GM18519 (cell line): ENCODE data around the gene RNASE8.

ENCODE experiments used
- ATAC-seq: cut with Tn5 transposase; IDR thresholded peaks from one replicate; pipeline ENCODE4 v1.9.1; 2021; ENCODE audit warnings: mild to moderate bottlenecking, moderate library complexity; ENCODE audit not compliant: unreplicated experiment, low FRiP score

RNASE8 gene

DNA sequence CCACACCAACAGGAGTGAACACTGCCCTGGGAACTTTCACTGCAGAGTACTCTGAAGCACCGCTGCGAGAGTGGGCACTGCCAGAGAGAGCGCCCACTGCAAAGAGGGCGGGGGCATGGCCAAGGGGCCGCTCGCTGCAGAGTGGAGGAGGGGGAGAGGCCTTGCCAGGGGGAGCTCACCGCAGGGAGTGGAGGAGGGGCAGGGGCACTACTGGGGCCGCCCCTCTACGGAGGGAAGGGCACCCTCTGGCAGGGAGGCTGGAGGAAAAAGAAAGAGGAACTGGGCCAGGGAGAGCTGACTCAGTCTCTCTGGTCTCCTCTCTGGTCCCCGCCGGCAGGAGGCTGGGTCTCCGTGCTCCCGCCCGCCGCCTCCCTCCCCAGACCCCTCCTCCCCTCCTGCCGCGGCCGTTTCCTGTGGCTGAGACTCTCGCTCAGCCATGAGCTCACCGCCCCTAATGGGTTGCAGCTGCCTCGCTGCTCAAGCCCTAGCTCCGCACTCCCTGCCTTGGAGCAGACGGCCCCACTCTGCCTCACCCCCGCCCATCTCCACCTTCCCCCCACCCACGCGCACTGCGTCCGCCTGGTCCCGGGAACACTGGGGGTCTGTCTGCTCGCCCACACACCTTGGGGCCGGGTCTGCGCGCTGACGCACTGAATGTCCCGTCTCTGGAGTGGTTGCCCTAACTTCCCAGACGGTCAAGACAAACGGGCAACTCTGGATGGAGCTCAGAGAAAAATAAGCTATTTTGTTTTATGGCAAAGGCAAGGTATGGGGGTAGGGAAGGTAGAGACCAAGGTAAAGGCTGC, 13.8 kb downstream of the RNASE8 start:
- peak; percentile 56 for ATAC-seq

DNA sequence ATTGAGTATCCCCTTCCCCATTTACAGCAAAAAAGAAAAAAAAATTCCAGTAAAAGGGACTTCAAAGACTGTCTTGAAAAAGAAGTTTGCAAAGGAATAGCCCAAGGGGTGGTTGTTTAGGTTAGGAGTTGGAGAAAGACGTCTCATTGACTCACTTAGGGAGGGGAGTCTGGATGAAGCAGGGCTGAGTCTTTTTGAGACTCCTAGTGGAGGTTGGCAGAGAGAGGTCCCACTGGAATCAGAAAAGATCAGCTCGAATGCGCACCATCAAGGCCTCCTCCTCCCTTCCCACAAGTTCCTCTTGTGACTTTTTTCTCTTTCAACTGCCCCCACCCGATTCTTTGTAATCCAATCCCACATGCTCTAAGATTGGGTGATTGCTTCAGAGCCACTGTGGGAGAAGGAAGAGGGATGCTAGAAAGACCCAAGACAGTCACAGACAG, 14.4 kb downstream of the RNASE8 start:
- no peak for ATAC-seq

DNA sequence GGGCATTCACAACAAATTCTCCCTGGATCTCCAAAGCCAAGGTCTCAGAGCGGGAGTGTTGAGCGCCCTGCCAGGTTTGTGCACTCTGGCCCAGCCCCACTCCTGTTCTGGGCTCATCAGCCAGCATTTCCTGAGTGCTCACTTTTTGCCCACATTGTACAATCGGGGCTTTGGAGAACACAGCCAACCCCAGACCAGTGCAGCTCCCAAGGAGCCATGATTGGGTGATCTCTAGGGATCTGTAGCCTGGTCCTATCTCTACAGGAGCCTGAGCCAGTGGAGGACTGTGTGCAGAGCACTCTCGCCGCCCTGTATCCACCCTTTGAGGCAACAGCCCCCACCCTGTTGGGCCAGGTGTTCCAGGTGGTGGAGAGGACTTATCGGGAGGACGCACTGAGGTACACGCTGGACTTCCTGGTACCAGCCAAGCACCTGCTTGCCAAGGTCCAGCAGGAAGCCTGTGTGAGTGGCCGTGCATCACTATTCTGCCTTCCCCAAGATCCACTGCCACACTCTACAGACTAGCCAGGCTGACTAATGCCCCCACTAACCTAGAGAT, 15.2 kb downstream of the RNASE8 start:
- no peak for ATAC-seq

DNA sequence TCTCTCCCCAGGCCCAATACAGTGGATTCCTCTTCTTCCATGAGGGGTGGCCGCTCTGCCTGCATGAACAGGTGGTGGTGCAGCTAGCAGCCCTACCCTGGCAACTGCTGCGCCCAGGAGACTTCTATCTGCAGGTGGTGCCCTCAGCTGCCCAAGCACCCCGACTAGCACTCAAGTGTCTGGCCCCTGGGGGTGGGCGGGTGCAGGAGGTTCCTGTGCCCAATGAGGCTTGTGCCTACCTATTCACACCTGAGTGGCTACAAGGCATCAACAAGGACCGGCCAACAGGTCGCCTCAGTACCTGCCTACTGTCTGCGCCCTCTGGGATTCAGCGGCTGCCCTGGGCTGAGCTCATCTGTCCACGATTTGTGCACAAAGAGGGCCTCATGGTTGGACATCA, 16.3 kb downstream of the RNASE8 start:
- ATAC-seq = no peak

DNA sequence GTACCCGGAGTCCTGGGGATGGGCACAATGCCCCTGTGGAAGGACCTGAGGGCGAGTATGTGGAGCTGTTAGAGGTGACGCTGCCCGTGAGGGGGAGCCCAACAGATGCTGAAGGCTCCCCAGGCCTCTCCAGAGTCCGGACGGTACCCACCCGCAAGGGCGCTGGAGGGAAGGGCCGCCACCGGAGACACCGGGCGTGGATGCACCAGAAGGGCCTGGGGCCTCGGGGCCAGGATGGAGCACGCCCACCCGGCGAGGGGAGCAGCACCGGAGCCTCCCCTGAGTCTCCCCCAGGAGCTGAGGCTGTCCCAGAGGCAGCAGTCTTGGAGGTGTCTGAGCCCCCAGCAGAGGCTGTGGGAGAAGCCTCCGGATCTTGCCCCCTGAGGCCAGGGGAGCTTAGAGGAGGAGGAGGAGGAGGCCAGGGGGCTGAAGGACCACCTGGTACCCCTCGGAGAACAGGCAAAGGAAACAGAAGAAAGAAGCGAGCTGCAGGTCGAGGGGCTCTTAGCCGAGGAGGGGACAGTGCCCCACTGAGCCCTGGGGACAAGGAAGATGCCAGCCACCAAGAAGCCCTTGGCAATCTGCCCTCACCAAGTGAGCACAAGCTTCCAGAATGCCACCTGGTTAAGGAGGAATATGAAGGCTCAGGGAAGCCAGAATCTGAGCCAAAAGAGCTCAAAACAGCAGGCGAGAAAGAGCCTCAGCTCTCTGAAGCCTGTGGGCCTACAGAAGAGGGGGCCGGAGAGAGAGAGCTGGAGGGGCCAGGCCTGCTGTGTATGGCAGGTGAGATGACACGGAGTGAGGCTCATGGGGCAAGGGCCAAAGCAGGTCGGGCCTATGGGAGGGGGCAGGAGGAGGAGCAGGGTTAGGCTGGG, 17.0 kb downstream of the RNASE8 start:
- no peak for ATAC-seq

DNA sequence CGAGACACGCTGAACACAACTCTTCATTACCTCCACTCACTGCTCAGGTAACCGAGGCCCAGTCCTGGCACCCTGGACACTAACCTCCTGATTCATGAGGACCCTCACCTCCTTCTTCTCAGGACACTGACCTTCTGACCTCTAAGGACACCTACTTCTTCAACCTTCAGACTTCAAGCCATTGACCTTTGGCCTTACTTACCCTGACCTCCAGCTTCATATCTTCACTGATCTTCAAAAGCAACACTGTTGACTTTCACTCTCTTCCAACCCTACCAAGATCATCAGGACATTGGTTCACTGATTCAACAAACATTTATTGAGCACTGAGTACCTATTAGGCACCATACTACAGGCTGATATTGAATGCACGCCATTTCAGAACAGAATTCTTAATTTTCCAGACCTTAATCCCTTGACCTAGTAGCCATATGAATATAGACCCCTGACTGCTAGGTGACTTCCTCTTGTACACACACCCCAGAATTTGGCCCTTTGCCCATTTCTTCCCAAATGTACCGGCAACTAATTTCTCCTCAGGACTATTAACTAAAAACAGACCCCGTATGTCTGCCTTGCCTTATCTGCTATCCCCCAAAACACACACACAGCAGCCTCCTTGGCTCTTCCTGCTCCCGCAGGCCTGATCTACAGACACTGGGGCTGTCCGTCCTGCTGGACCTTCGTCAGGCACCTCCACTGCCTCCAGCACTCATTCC, 18.3 kb downstream of the RNASE8 start:
- ATAC-seq = no peak

DNA sequence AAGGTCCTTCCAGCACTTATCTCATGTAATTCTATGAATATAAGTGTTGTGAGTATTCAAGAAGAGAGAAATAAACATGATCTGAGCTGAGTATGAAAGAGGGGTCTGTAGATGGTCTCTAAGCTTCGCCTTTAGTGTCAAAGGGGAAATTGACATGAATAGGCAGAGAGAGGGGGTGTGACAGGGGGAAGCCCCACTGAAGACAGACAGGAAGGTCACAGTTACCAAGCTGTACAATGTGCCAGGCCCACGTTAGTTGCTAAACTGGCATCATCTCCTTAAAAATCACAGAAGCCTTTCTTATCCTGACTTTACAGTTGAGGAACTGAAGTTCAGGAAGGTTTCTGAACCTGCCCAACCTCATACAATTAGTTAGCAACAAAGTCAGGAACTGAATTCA, 20.1 kb downstream of the RNASE8 start:
- no peak for ATAC-seq

DNA sequence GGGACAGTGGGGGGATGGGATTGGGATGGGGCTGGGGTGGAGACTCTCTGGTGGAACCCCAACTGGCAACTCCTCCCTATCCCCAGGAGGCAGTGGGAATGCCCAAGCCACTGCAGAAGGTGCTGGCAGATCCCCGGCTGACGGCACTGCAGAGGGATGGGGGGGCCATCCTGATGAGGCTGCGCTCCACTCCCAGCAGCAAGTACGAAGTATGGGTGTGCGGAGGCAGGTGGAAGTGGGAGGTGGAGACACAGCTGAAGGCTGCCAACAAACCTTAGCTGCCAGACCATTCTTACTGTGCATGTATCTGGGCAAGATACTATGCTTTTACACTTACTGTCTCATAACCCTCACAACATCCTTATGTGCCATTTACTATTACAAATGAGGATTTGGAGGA, 20.7 kb downstream of the RNASE8 start:
- ATAC-seq = no peak

DNA sequence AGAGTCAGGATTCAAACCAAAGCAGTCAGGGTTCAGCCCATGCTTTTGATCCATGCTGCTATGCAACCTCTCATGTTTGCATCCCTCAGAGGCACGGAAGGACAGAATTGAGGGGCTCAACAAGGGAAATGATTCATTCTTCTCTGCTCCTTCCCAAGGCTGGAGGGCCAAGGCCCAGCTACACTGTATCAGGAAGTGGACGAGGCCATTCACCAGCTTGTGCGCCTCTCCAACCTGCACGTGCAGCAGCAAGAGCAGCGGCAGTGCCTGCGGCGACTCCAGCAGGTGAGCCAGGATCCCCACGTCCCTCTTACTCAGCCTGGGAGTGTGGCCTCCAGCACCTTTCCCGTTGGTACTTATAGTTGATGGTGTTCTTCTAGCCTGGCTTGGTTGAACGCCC, 21.1 kb downstream of the RNASE8 start:
- ATAC-seq = no peak

DNA sequence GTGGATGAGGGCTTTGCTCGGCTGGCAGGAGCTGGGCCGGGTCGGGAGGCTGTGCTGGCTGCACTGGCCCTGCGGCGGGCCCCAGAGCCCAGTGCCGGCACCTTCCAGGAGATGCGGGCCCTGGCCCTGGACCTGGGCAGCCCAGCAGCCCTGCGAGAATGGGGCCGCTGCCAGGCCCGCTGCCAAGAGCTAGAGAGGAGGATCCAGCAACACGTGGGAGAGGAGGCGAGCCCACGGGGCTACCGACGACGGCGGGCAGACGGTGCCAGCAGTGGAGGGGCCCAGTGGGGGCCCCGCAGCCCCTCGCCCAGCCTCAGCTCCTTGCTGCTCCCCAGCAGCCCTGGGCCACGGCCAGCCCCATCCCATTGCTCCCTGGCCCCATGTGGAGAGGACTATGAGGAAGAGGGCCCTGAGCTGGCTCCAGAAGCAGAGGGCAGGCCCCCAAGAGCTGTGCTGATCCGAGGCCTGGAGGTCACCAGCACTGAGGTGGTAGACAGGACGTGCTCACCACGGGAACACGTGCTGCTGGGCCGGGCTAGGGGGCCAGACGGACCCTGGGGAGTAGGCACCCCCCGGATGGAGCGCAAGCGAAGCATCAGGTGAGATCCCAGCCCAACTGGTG, 24.0 kb downstream of the RNASE8 start:
- ATAC-seq = no peak

DNA sequence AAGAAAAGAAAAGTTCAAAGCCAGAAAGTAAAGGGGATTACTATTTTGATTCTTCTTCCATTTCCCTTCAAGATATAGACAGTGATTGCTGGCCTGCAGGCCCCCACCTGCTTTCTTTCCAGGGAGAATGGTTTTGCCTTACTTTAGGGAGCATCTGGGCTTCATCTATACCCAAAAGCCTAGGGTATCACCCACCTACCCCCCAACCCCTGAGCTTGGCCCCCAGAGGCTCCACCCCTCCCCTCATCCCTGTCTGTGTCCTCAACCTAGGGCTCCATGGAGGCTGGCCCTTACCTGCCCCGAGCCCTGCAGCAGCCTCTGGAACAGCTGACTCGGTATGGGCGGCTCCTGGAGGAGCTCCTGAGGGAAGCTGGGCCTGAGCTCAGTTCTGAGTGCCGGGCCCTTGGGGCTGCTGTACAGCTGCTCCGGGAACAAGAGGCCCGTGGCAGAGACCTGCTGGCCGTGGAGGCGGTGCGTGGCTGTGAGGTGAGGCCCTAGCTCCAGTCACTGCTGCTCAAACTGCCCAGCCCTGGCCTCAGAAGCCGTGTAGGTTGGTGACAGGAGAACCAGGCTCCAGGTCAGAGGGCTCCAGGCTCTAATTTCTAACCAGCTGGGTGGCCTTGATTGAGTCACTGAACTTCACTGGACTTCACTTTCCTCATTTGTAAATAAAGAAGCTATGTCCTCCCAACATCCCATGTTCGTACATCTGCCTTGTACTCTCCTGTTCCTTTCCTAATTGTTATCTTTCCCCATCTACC, 26.1 kb downstream of the RNASE8 start:
- ATAC-seq = no peak

DNA sequence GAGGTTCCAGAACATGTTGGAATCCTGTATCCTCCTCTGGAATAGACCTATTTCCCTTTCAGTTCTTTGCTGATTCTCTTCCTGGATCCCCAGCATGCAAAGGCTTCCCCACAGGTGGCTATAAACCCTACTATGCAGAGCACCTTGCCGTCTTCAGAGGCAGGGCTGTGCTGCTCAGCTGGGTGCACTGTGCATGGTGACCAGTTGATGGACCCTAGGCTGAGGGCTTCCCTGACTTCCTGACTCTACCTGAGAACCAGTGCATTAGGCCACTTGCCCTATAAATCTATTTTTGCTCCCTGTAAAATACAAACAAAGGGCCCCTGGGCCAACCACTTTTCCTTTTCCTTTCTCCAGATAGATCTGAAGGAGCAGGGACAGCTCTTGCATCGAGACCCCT, 26.8 kb downstream of the RNASE8 start:
- ATAC-seq = no peak

DNA sequence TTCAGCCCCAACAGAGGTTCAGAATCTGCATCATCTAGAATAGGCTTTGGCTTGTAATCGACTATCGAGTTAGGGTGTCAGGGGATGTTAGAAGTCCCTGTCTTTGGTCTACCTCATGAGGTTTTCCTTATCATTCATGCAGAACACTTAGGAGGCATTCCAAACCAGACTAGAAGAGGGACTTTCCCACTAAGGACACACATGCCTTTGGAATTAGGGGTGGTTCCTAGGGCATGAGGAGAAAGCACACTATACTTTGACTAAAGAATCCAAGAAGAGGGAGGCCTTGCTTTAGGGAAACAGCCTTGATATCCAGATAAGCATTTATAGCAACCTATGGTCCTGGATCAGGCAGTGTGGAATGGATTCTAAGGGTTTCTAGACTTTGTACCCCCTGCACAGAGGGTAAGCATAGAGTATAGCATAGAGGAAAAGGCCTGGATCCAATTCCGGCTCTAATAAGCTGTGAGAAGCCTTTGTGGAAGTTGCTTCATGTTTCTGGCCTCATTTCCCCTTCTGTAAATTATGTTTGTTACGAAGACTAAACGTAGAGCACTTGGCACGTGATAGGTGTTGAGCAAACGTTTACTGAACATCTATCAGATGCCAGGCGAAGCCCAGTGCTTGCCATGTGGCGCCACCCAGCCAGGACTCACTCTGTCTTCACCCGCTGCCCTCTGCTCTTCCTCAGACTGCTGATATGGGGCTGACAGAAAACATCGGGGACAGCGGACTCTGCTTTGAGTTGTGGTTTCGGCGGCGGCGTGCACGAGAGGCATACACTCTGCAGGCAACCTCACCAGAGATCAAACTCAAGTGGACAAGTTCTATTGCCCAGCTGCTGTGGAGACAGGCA, 27.6 kb downstream of the RNASE8 start:
- no peak for ATAC-seq

DNA sequence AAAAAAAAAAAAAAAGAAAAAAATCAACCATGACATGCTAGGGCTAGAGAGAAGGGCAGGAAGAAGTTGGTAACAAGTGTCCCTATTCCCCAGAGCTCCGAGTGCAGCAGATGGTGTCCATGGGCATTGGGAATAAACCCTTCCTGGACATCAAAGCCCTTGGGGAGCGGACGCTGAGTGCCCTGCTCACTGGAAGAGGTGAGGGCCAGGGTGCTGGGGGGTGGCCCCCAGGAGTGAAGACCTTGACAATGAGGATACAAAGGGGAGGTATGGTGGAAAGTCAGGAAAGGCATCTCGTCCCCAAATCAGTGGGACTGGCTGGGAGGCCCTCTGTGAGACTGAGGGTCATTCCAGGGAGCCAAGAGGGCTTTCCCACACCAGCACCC, 29.3 kb downstream of the RNASE8 start:
- ATAC-seq = no peak

DNA sequence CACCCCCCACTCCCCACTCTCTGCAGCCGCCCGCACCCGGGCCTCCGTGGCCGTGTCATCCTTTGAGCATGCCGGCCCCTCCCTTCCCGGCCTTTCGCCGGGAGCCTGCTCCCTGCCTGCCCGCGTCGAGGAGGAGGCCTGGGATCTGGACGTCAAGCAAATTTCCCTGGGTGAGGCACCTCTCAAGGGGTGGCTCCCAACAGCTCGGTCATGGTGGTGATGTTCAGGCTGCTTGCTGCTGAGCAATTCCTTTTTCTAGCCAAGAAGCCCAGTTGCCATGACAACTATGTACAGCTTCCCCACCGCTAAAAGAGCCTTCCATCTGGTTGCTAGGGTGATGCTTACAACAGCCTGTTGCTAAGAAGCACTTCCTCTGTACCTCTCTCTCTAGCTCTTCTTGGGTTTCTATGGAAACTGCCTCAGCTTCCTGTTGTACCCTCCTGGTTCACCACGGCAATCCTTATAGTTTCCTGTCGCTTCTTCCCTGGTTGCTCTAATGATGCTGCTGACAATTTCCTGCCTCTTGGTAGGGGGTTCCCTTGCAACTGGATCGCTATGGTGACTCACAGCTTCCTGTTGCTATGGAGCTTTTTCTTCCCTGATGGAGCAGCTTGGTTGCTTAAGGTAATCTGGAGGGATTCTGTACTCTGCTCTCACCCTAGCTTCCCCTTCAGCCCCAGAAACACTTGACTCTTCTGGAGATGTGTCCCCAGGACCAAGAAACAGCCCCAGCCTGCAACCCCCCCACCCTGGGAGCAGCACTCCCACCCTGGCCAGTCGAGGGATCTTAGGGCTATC, 29.9 kb downstream of the RNASE8 start:
- peak; percentile 80 for ATAC-seq

DNA sequence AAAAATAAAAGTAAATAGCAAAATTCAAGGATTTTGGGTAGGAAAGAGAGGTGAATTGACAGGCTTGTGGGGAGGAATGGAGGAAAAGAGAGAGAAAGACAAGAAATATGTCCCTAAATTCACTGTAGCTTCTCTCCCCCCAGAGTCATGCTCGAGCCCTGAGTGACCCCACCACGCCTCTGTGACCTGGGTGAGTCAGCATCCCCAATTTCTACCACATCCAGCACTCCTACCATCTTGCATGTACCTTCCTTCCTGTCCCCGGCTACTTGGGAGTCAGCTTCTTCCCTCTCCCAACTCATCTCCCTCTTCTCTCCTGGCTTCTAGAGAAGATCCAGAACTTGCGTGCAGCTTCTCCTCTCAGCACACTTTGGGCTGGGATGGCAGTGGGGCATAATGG, 31.1 kb downstream of the RNASE8 start:
- ATAC-seq = no peak

DNA sequence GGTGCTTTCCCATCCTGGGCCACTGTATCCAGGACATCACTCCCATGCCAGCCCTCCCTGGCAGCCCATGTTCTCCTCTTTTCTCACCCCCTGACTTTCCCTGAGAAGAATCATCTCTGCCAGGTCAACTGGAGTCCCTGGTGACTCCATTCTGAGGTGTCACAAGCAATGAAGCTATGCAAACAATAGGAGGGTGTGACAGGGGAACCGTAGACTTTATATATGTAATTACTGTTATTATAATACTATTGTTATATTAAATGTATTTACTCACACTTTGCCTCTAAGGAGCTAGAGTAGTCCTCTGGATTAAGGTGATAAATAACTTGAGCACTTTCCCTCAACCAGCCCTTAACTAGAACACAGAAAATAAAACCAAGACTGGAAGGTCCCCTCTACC, 31.6 kb downstream of the RNASE8 start:
- ATAC-seq = no peak

DNA sequence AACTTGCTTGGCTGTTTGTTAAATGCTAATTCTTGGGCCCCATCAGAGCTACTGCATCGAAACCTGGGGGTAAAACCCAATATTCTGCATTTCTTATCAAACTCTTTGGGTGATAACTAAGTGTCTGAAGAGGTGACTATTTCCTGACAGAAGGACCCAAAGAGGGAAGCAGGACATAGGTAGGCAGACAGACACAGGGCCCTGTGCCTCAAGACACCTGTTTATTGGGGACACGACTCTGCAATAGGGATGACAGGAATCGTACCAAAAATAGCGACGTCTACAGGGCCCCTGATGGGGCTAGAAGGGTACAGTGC, 32.2 kb downstream of the RNASE8 start:
- ATAC-seq = no peak
